ENCODE data around the gene POLA2.
"Not testable (repeated sequence)": the region's sequence is repeated elsewhere in the genome, so short reads cannot be mapped to it uniquely, and the experiment has no call there.

Gene POLA2

GRCh38 chr11:65243797-65244196, 18.0 kb upstream of the POLA2 start:
- DNase-seq, result no peak

- DNase-seq, result not testable (repeated sequence)
Measured at GRCh38 chr11:65245046-65245445, 16.7 kb upstream of the POLA2 start.

GRCh38 chr11:65246506-65246905, 15.3 kb upstream of the POLA2 start:
- DNase-seq, result no peak

GRCh38 chr11:65248184-65248710, 13.5 kb upstream of the POLA2 start:
- not testable (repeated sequence) for DNase-seq

- no peak for DNase-seq
Measured at GRCh38 chr11:65251476-65251875, 10.3 kb upstream of the POLA2 start.

GRCh38 chr11:65254724-65255123, 7.0 kb upstream of the POLA2 start:
- DNase-seq, result no peak

- DNase-seq, result no peak
Measured at GRCh38 chr11:65258988-65259387, 2.8 kb upstream of the POLA2 start.

GRCh38 chr11:65260302-65260701, 1.5 kb upstream of the POLA2 start:
- no peak for DNase-seq

- DNase-seq, result no peak
Measured at GRCh38 chr11:65260756-65261590, 789 bp upstream of the POLA2 start.

GRCh38 chr11:65262381-65262680, 569 bp downstream of the POLA2 start:
- no peak for DNase-seq

- no peak for DNase-seq
Measured at GRCh38 chr11:65262776-65263175, 1.0 kb downstream of the POLA2 start.

GRCh38 chr11:65264747-65265146, 3.0 kb downstream of the POLA2 start:
- not testable (repeated sequence) for DNase-seq

GRCh38 chr11:65266210-65266609, 4.4 kb downstream of the POLA2 start:
- no peak for DNase-seq

GRCh38 chr11:65274735-65275682, 13.2 kb downstream of the POLA2 start:
- DNase-seq, result peak in 2 of 4 experiments; percentile 9 to 15

GRCh38 chr11:65275906-65276305, 14.1 kb downstream of the POLA2 start:
- no peak for DNase-seq

- no peak for DNase-seq
Measured at GRCh38 chr11:65277631-65278277, 16.0 kb downstream of the POLA2 start.

- DNase-seq, result no peak
Measured at GRCh38 chr11:65278356-65278755, 16.6 kb downstream of the POLA2 start.

- DNase-seq, result no peak
Measured at GRCh38 chr11:65279279-65279678, 17.5 kb downstream of the POLA2 start.

GRCh38 chr11:65279741-65280440, 18.1 kb downstream of the POLA2 start:
- peak in 3 of 4 experiments; percentile 8 to 30 (median 17) for DNase-seq

GRCh38 chr11:65280646-65281045, 18.9 kb downstream of the POLA2 start:
- no peak for DNase-seq

GRCh38 chr11:65286686-65287085, 24.9 kb downstream of the POLA2 start:
- no peak for DNase-seq

GRCh38 chr11:65287601-65288000, 25.8 kb downstream of the POLA2 start:
- DNase-seq, result no peak

Data from activated CD4-positive, CD25-positive, alpha-beta regulatory T cell (primary cell).